HL-60/S4 treated with retinoic acid at 250 ng/mL for 4 days and 3 days (cell line): Measurements from ENCODE around the gene BMP8B.

Experiments used
- in situ Hi-C: fragments of 300-500 bp; cut with MboI; formaldehyde crosslinking; loops from 2 replicates; pipeline ENCODE4 v1.7.0; 2022; ENCODE audit warnings: low sequenced_read_pairs

Gene BMP8B

GRCh38 chr1:39760074-39761008 is 28.3 kb downstream of the BMP8B start:
- in situ Hi-C loops: no loop called here

GRCh38 chr1:39759436-39759726 is 29.3 kb downstream of the BMP8B start:
- in situ Hi-C loops: no loop called here

- in situ Hi-C loops: no loop called here
These were observed 29.9 kb downstream of the BMP8B start for GRCh38 chr1:39758556-39759435.

- in situ Hi-C loops: no loop called here
These were observed 31.2 kb downstream of the BMP8B start for GRCh38 chr1:39757501-39757900.

GRCh38 chr1:39755965-39756659 is 32.6 kb downstream of the BMP8B start:
- in situ Hi-C loops: no loop called here

- in situ Hi-C loops: no loop called here
These were observed 33.7 kb downstream of the BMP8B start for GRCh38 chr1:39754906-39755504.

- in situ Hi-C loops: no loop called here
These were observed 34.6 kb downstream of the BMP8B start for GRCh38 chr1:39754026-39754570.

- in situ Hi-C loops: no loop called here
These were observed 35.3 kb downstream of the BMP8B start for GRCh38 chr1:39753132-39754025.

GRCh38 chr1:39752703-39753102 is 36.0 kb downstream of the BMP8B start:
- in situ Hi-C loops: no loop called here

- in situ Hi-C loops: no loop called here
These were observed 37.1 kb downstream of the BMP8B start for GRCh38 chr1:39751595-39751994.

GRCh38 chr1:39745016-39745670 is 43.5 kb downstream of the BMP8B start:
- in situ Hi-C loops: no loop called here

- in situ Hi-C loops: no loop called here
These were observed 49.9 kb downstream of the BMP8B start, which contains the start of gene PPIE for GRCh38 chr1:39738622-39739366. PPIE (plus strand) TSS chr1:39738882; CDS start chr1:39738901, 19 bp downstream.

- in situ Hi-C loops: no loop called here
These were observed 51.0 kb downstream of the BMP8B start for GRCh38 chr1:39737546-39738169.

- in situ Hi-C loops: no loop called here
These were observed 52.9 kb downstream of the BMP8B start for GRCh38 chr1:39735731-39736130.

GRCh38 chr1:39733161-39733560 is 55.5 kb downstream of the BMP8B start:
- in situ Hi-C loops: no loop called here

GRCh38 chr1:39732730-39733129 is 55.9 kb downstream of the BMP8B start:
- in situ Hi-C loops: no loop called here

GRCh38 chr1:39729842-39730241 is 58.8 kb downstream of the BMP8B start:
- in situ Hi-C loops: no loop called here

GRCh38 chr1:39729030-39729429 is 59.6 kb downstream of the BMP8B start:
- in situ Hi-C loops: no loop called here
